ENCODE data around the gene NAV2. TPM values are rescaled to one million over a fixed set of nuclear protein-coding genes. Genes with fewer than 3 reads are reported as not detected.

The NAV2 gene
- total and polyA plus RNA-seq, 2 donors (not counting 1 experiment from before 2014, with no cell fraction given): 8.1 to 14.0 TPM

- Histone ChIP-seq H3K27ac (ENCODE audit: insufficient read depth, low read length) (no peak overlapping the region), H3K27me3 (ENCODE audit: control insufficient read depth, insufficient read depth, low read length) (no peaks in the 10 kb centered on the region), H3K4me3 (replicated peaks in 1 of 4; ENCODE audit: control extremely low read depth in 1 of 4, insufficient read depth in 1 of 4, low read depth in 3 of 4, low read length in 4 of 4) (no peak overlapping the region), H2AFZ (ENCODE audit: low read length) (no peak overlapping the region), H3K79me2 (ENCODE audit: control insufficient read depth, insufficient read depth, low read length) (no peaks in the 10 kb centered on the region), H3K9ac (ENCODE audit: insufficient read depth, low read length) (no peak overlapping the region), H3K4me1 (ENCODE audit: control insufficient read depth, extremely low read depth, insufficient read depth, low read length) (peaks cover 4% of the 10 kb centered on the region), H3K36me3 (ENCODE audit: control insufficient read depth, insufficient read depth, low read length) (peaks cover 17% of the 10 kb centered on the region), H3K4me2 (ENCODE audit: extremely low read depth, insufficient read depth, low read length) (no peak overlapping the region), H3K9me3 (ENCODE audit: control insufficient read depth, insufficient read depth, low read depth, low read length) (no peaks in the 10 kb centered on the region), H4K20me1 (ENCODE audit: control insufficient read depth, extremely low read depth, insufficient read depth, low read length) (no peaks in the 10 kb centered on the region)
- DNase-seq (ENCODE audit: low read depth in 2 of 2): no peak
- no peak for TF ChIP-seq CTCF (conservative IDR thresholded peaks at IDR 0.05 in 1 of 2, IDR thresholded peaks at IDR 0.05 in 1 of 2; ENCODE audit: low read depth in 1 of 2, low read length in 2 of 2)
- no peak for TF ChIP-seq EZH2 (IDR thresholded peaks at IDR 0.05; ENCODE audit: low read length, missing control alignments)
Observed at GRCh38 chr11:20122131-20122530, 409.5 kb downstream of the NAV2 start.

GRCh38 chr11:20125927-20126326 lies 413.3 kb downstream of the NAV2 start:
- H2AFZ ChIP-seq (ENCODE audit: low read length): no peak overlapping the region
- H3K9ac ChIP-seq (ENCODE audit: insufficient read depth, low read length): no peak overlapping the region
- H3K79me2 ChIP-seq (ENCODE audit: control insufficient read depth, insufficient read depth, low read length): no peaks in the 10 kb centered on the region
- H3K4me2 ChIP-seq (ENCODE audit: extremely low read depth, insufficient read depth, low read length): no peak overlapping the region
- H3K9me3 ChIP-seq (ENCODE audit: control insufficient read depth, insufficient read depth, low read depth, low read length): no peaks in the 10 kb centered on the region
- H3K36me3 ChIP-seq (ENCODE audit: control insufficient read depth, insufficient read depth, low read length): peaks cover 2% of the 10 kb centered on the region
- TF ChIP-seq EZH2 (IDR thresholded peaks at IDR 0.05; ENCODE audit: low read length, missing control alignments): no peak
- no peak for TF ChIP-seq CTCF (conservative IDR thresholded peaks at IDR 0.05 in 1 of 2, IDR thresholded peaks at IDR 0.05 in 1 of 2; ENCODE audit: low read depth in 1 of 2, low read length in 2 of 2)
- no peaks in the 10 kb centered on the region for H4K20me1 ChIP-seq (ENCODE audit: control insufficient read depth, extremely low read depth, insufficient read depth, low read length)
- DNase-seq (ENCODE audit: low read depth in 2 of 2): peak; percentile 37 to 88
- H3K4me3 ChIP-seq (replicated peaks in 1 of 4; ENCODE audit: control extremely low read depth in 1 of 4, insufficient read depth in 1 of 4, low read depth in 3 of 4, low read length in 4 of 4): no peak overlapping the region
- no peaks in the 10 kb centered on the region for H3K27me3 ChIP-seq (ENCODE audit: control insufficient read depth, insufficient read depth, low read length)
- peaks cover 4% of the 10 kb centered on the region for H3K4me1 ChIP-seq (ENCODE audit: control insufficient read depth, extremely low read depth, insufficient read depth, low read length)
- no peak overlapping the region for H3K27ac ChIP-seq (ENCODE audit: insufficient read depth, low read length)

GRCh38 chr11:20126724-20127123 lies 414.1 kb downstream of the NAV2 start:
- H3K4me1 ChIP-seq (ENCODE audit: control insufficient read depth, extremely low read depth, insufficient read depth, low read length): peaks cover 4% of the 10 kb centered on the region
- no peak overlapping the region for H3K27ac ChIP-seq (ENCODE audit: insufficient read depth, low read length)
- no peaks in the 10 kb centered on the region for H4K20me1 ChIP-seq (ENCODE audit: control insufficient read depth, extremely low read depth, insufficient read depth, low read length)
- no peak overlapping the region for H3K9ac ChIP-seq (ENCODE audit: insufficient read depth, low read length)
- no peaks in the 10 kb centered on the region for H3K79me2 ChIP-seq (ENCODE audit: control insufficient read depth, insufficient read depth, low read length)
- no peak overlapping the region for H3K4me3 ChIP-seq (replicated peaks in 1 of 4; ENCODE audit: control extremely low read depth in 1 of 4, insufficient read depth in 1 of 4, low read depth in 3 of 4, low read length in 4 of 4)
- H2AFZ ChIP-seq (ENCODE audit: low read length): no peak overlapping the region
- H3K27me3 ChIP-seq (ENCODE audit: control insufficient read depth, insufficient read depth, low read length): no peaks in the 10 kb centered on the region
- H3K4me2 ChIP-seq (ENCODE audit: extremely low read depth, insufficient read depth, low read length): no peak overlapping the region
- no peaks in the 10 kb centered on the region for H3K9me3 ChIP-seq (ENCODE audit: control insufficient read depth, insufficient read depth, low read depth, low read length)
- H3K36me3 ChIP-seq (ENCODE audit: control insufficient read depth, insufficient read depth, low read length): peaks cover 2% of the 10 kb centered on the region
- TF ChIP-seq CTCF (conservative IDR thresholded peaks at IDR 0.05 in 1 of 2, IDR thresholded peaks at IDR 0.05 in 1 of 2; ENCODE audit: low read depth in 1 of 2, low read length in 2 of 2) (no peak), EZH2 (IDR thresholded peaks at IDR 0.05; ENCODE audit: low read length, missing control alignments) (no peak)
- peak in 1 of 2 donors; percentile 82 for DNase-seq (ENCODE audit: low read depth in 2 of 2)
